H9 (cell line): ENCODE measurements around the gene RDM1. TPM values are rescaled to one million over a fixed set of nuclear protein-coding genes. Genes with fewer than 3 reads are reported as not detected.

Source experiments
- DNase-seq: peaks from one replicate; pipeline ENCODE4 v3.0.0-alpha.2; 2017
- H2AFZ ChIP-seq: one replicate; pipeline ENCODE4 v1.6.1; 2013; ENCODE audit warnings: mild to moderate bottlenecking, low read length, control low read depth, moderate library complexity
- H2AK5ac ChIP-seq: 2 replicates; pipeline ENCODE4 v1.6.1; 2013; ENCODE audit warnings: low read length, control low read depth, mixed read lengths; ENCODE audit not compliant: insufficient read length
- H2BK120ac ChIP-seq: one replicate; pipeline ENCODE4 v1.6.1; 2013; ENCODE audit warnings: low read depth, mild to moderate bottlenecking, low read length, control low read depth, inconsistent platforms; ENCODE audit not compliant: poor library complexity, severe bottlenecking
- H2BK12ac ChIP-seq: 2 replicates; pipeline ENCODE4 v1.6.1; 2013; ENCODE audit warnings: low read length, control low read depth, mixed read lengths, low read depth; ENCODE audit not compliant: insufficient read length
- H2BK15ac ChIP-seq: 2 replicates; pipeline ENCODE4 v1.6.1; 2013; ENCODE audit warnings: low read depth, low read length, control low read depth
- H2BK20ac ChIP-seq: one replicate; pipeline ENCODE4 v1.6.1; 2013; ENCODE audit warnings: low read depth, mild to moderate bottlenecking, low read length, control low read depth, inconsistent platforms; ENCODE audit not compliant: poor library complexity, severe bottlenecking
- H2BK5ac ChIP-seq: 2 replicates; pipeline ENCODE4 v1.6.1; 2013; ENCODE audit warnings: low read length, control low read depth, mixed read lengths; ENCODE audit not compliant: insufficient read length
- H3K14ac ChIP-seq: 2 replicates; pipeline ENCODE4 v1.6.1; 2013; ENCODE audit warnings: low read length, control low read depth; ENCODE audit not compliant: insufficient read depth
- H3K18ac ChIP-seq: 2 replicates; pipeline ENCODE4 v1.6.1; 2013; ENCODE audit warnings: low read depth, mild to moderate bottlenecking, mixed read lengths, low read length, control low read depth; ENCODE audit not compliant: insufficient read length
- H3K23ac ChIP-seq: 2 replicates; pipeline ENCODE4 v1.6.1; 2013; ENCODE audit warnings: low read length, control low read depth, mixed read lengths, low read depth; ENCODE audit not compliant: insufficient read length
- H3K23me2 ChIP-seq: 2 replicates; pipeline ENCODE4 v1.6.1; 2013; ENCODE audit warnings: low read depth, mild to moderate bottlenecking, mixed read lengths, low read length, control low read depth; ENCODE audit not compliant: insufficient read length, poor library complexity, severe bottlenecking
- H3K27ac ChIP-seq: 2 replicates; pipeline ENCODE4 v1.5.1; 2013; ENCODE audit warnings: low read length, control low read depth, mixed read lengths, low read depth; ENCODE audit not compliant: insufficient read length
- H3K27me3 ChIP-seq: 2 replicates; pipeline ENCODE4 v1.6.1; 2013; ENCODE audit warnings: low read length, control low read depth, inconsistent platforms; ENCODE audit not compliant: insufficient read depth
- H3K4ac ChIP-seq: 2 replicates; pipeline ENCODE4 v1.6.1; 2013; ENCODE audit warnings: low read depth, mild to moderate bottlenecking, control low read depth, inconsistent platforms, low read length, moderate library complexity
- H3K4me1 ChIP-seq: 2 replicates; pipeline ENCODE4 v1.6.1; 2013; ENCODE audit warnings: low read length, control low read depth, inconsistent platforms; ENCODE audit not compliant: insufficient read depth
- H3K4me2 ChIP-seq: 2 replicates; pipeline ENCODE4 v1.6.1; 2013; ENCODE audit warnings: low read length, control low read depth, mixed read lengths; ENCODE audit not compliant: insufficient read length, insufficient read depth
- H3K56ac ChIP-seq: 2 replicates; pipeline ENCODE4 v1.6.1; 2013; ENCODE audit warnings: low read depth, mild to moderate bottlenecking, mixed read lengths, low read length, control low read depth; ENCODE audit not compliant: insufficient read length
- H3K79me1 ChIP-seq: 2 replicates; pipeline ENCODE4 v1.6.1; 2013; ENCODE audit warnings: low read depth, mild to moderate bottlenecking, moderate library complexity, low read length, control low read depth, inconsistent platforms; ENCODE audit not compliant: insufficient read depth, poor library complexity, severe bottlenecking
- H3K79me2 ChIP-seq: 2 replicates; pipeline ENCODE4 v1.6.1; 2013; ENCODE audit warnings: low read length, control low read depth, inconsistent platforms; ENCODE audit not compliant: insufficient read depth
- H3K9ac ChIP-seq: 2 replicates; pipeline ENCODE4 v1.6.1; 2013; ENCODE audit warnings: low read length, control low read depth, mixed read lengths; ENCODE audit not compliant: insufficient read length; ENCODE audit errors: extremely low read depth
- H3K9me3 ChIP-seq: one replicate; pipeline ENCODE4 v1.6.1; 2013; ENCODE audit warnings: low read depth, low read length, inconsistent platforms; ENCODE audit not compliant: control insufficient read depth
- H3T11ph ChIP-seq: one replicate; pipeline ENCODE4 v1.6.1; 2013; ENCODE audit warnings: mild to moderate bottlenecking, low read length, control low read depth, inconsistent platforms
- H4K20me1 ChIP-seq: one replicate; pipeline ENCODE4 v1.6.1; 2013; ENCODE audit not compliant: control insufficient read depth, insufficient read length, insufficient read depth
- H4K5ac ChIP-seq: 2 replicates; pipeline ENCODE4 v1.6.1; 2013; ENCODE audit warnings: low read depth, mild to moderate bottlenecking, mixed read lengths, low read length, control low read depth; ENCODE audit not compliant: insufficient read length
- H4K8ac ChIP-seq: replicated peaks from 2 replicates; pipeline ENCODE4 v1.6.1; 2013; ENCODE audit warnings: low read length, control low read depth, mixed read lengths, low read depth; ENCODE audit not compliant: insufficient read length
- H4K91ac ChIP-seq: 2 replicates; pipeline ENCODE4 v1.6.1; 2013; ENCODE audit warnings: low read depth, mild to moderate bottlenecking, moderate library complexity, mixed read lengths, low read length, control low read depth; ENCODE audit not compliant: insufficient read length
- H3K27ac Mint-ChIP-seq, 3 experiments: 2 replicates in 2 of 3; 3 replicates in 1 of 3; pipeline ENCODE4 v1.8.0; 2020 to 2021; ENCODE audit warnings: mixed read lengths in 3 of 3, mild to moderate bottlenecking in 1 of 3, moderate library complexity in 1 of 3
- H3K27me3 Mint-ChIP-seq: 2 replicates; pipeline ENCODE4 v1.8.0; 2021; ENCODE audit warnings: low read depth, mild to moderate bottlenecking, moderate library complexity, mixed read lengths
- H3K36me3 Mint-ChIP-seq, 3 experiments: 2 replicates in 2 of 3; 3 replicates in 1 of 3; pipeline ENCODE4 v1.8.0; 2020 to 2021; ENCODE audit warnings: low read depth in 3 of 3, mixed read lengths in 3 of 3; ENCODE audit not compliant: insufficient read depth in 1 of 3
- H3K4me1 Mint-ChIP-seq, 2 experiments: 2 replicates each; pipeline ENCODE4 v1.8.0; 2020; ENCODE audit warnings: mixed read lengths in 2 of 2
- H3K4me3 Mint-ChIP-seq, 2 experiments: 2 replicates in 1 of 2; 3 replicates in 1 of 2; pipeline ENCODE4 v1.8.0; 2020 to 2021; ENCODE audit warnings: mild to moderate bottlenecking in 2 of 2, mixed read lengths in 2 of 2, moderate library complexity in 1 of 2
- H3K9me3 Mint-ChIP-seq, 2 experiments: 2 replicates in 1 of 2; 3 replicates in 1 of 2; pipeline ENCODE4 v1.8.0; 2020; ENCODE audit warnings: mild to moderate bottlenecking in 2 of 2, mixed read lengths in 2 of 2, moderate library complexity in 1 of 2
- CTCF ChIP-seq: fragments of 200-600 bp; sonication (generic); conservative IDR thresholded peaks from 3 replicates; pipeline ENCODE4 v1.8.0; 2021; ENCODE audit warnings: antibody characterized with exemption, mild to moderate bottlenecking
- whole genome bisulfite sequencing: extraction: QIAGEN DNeasy Blood & Tissue Kit; methylation state at CpG from one replicate; pipeline ENCODE4 v1.1.7; 2013; ENCODE audit warnings: missing lambda C conversion rate, low lambda C conversion rate, mixed read lengths; ENCODE audit not compliant: insufficient read length; ENCODE audit errors: extremely low coverage; 5-methylcytosine and 5-hydroxymethylcytosine counted together
- total RNA-seq: library from RNA; stranded (reverse); gene quantifications from 2 replicates; pipeline ENCODE4 v1.2.1, GENCODE V29; 2021

The RDM1 gene
- total RNA-seq, 1 experiment from 2014 or later, result 9.0 TPM

GRCh38 chr17:35947156-35947585 is 16.6 kb upstream of the RDM1 start:
- H3K4me1 ChIP-seq, result no peaks in the 10 kb centered on the region
- H3K27ac ChIP-seq, result no peak overlapping the region
- H3K23me2 ChIP-seq, result no peaks in the 10 kb centered on the region
- no peak overlapping the region for H2AK5ac ChIP-seq
- no peaks in the 10 kb centered on the region for H3K4me1 Mint-ChIP-seq
- H4K20me1 ChIP-seq, result no peaks in the 10 kb centered on the region
- no peaks in the 10 kb centered on the region for H3K36me3 Mint-ChIP-seq
- no peak overlapping the region for H2BK5ac ChIP-seq
- H3K27me3 Mint-ChIP-seq, result no peaks in the 10 kb centered on the region; the same call in 1 of the 2 replicates
- no peaks in the 10 kb centered on the region for H3K79me1 ChIP-seq
- H2AFZ ChIP-seq, result no peak overlapping the region
- no peak overlapping the region for H2BK15ac ChIP-seq
- TF ChIP-seq CTCF, result peak; percentile 84
- no peak overlapping the region for H2BK20ac ChIP-seq
- H3K9me3 Mint-ChIP-seq, result no peaks in the 10 kb centered on the region
- no peak overlapping the region for H3K4me2 ChIP-seq
- no peak overlapping the region for H3K18ac ChIP-seq
- no peak overlapping the region for H3K56ac ChIP-seq
- no peak overlapping the region for H3K9ac ChIP-seq
- H3K27me3 ChIP-seq, result no peaks in the 10 kb centered on the region
- no peaks in the 10 kb centered on the region for H3K9me3 ChIP-seq
- H3K4me3 Mint-ChIP-seq, result no peak overlapping the region
- H3K14ac ChIP-seq, result no peak overlapping the region
- no peaks in the 10 kb centered on the region for H3K79me2 ChIP-seq
- H4K8ac ChIP-seq, result no peak overlapping the region
- H2BK120ac ChIP-seq, result no peak overlapping the region
- no peak overlapping the region for H4K5ac ChIP-seq
- no peak overlapping the region for H4K91ac ChIP-seq
- no peak overlapping the region for H3K27ac Mint-ChIP-seq
- WGBS, result no CpG with 5 or more reads among the region's 12 CpGs
- DNase-seq, result peak; percentile 81
- H2BK12ac ChIP-seq, result no peak overlapping the region
- no peak overlapping the region for H3K4ac ChIP-seq
- H3T11ph ChIP-seq, result no peak overlapping the region
- no peak overlapping the region for H3K23ac ChIP-seq
